HepG2 (cell line): ENCODE data around the gene TRERF1. TPM values are rescaled to one million over a fixed set of nuclear protein-coding genes. Genes with fewer than 3 reads are reported as not detected.
"Not testable (repeated sequence)": the region's sequence is repeated elsewhere in the genome, so short reads cannot be mapped to it uniquely, and the experiment has no call there.

Experiments used
- ATAC-seq: fragments of 200-7000 bp; cut with Tn5 transposase; 3 replicates; pipeline ENCODE4 v1.9.1; 2020; ENCODE audit warnings: mild to moderate bottlenecking, moderate library complexity
- BruUV-seq: library from RNA; stranded (reverse); fragments of 400-500 nt; replicated peaks from 2 replicates; lab custom pipeline; 2021; lab: Mats Ljungman, UMichigan
- CTCF ChIA-PET: fragments of 300-600 bp; formaldehyde crosslinking; extraction: SDS; loops from one replicate; lab custom pipeline; 2021; ENCODE audit warnings: low total read pairs, inconsistent platforms, low intra/inter-chr PET ratio; lab: Yijun Ruan, JAX
- POLR2A ChIA-PET: fragments of 350-600 bp; sonication (Branson Sonifier 250); formaldehyde crosslinking; loops from one replicate; lab custom pipeline; 2020; ENCODE audit warnings: antibody characterized with exemption, inconsistent platforms; lab: Yijun Ruan, JAX
- DNase-seq: peaks from one replicate; pipeline ENCODE4 v3.0.0-alpha.2; 2015; ENCODE audit warnings: low spot score
- FAIRE-seq: peaks from 3 replicates; lab custom pipeline; 2011; peaks lifted over from hg19 to GRCh38; lab: Jason Lieb, UNC
- H2AFZ ChIP-seq: one replicate; pipeline ENCODE4 v1.6.1; 2011; ENCODE audit warnings: low read length, inconsistent platforms
- H3K27ac ChIP-seq: fragments of 300-600 bp; 3 replicates; pipeline ENCODE4 v1.8.0; 2011; ENCODE audit warnings: mixed run types, mild to moderate bottlenecking, mixed read lengths, low read length, inconsistent platforms; ENCODE audit not compliant: insufficient read depth; ENCODE audit errors: extremely low read length
- H3K27me3 ChIP-seq, 2 experiments: fragments of 200-600 bp in 1 of 2; 2 replicates in 1 of 2; 3 replicates in 1 of 2; pipeline versions ENCODE4 v1.6.0 to v1.8.0; 2011; ENCODE audit warnings: low read length in 2 of 2, mild to moderate bottlenecking in 2 of 2, moderate library complexity in 2 of 2, inconsistent platforms in 1 of 2; ENCODE audit not compliant: insufficient read depth in 2 of 2, control insufficient read depth in 1 of 2
- H3K36me3 ChIP-seq, 2 experiments: fragments of 200-600 bp in 1 of 2; replicated peaks in 1 of 2; 2 replicates in 1 of 2; 3 replicates in 1 of 2; pipeline versions ENCODE4 v1.5.1 to v1.8.0; 2011; ENCODE audit warnings: low read length in 2 of 2, inconsistent platforms in 1 of 2; ENCODE audit not compliant: insufficient read depth in 2 of 2, control insufficient read depth in 1 of 2
- H3K4me1 ChIP-seq: 2 replicates; pipeline ENCODE4 v1.5.1; 2012; ENCODE audit warnings: low read length, inconsistent platforms; ENCODE audit not compliant: insufficient read depth
- H3K4me2 ChIP-seq: 2 replicates; pipeline ENCODE4 v1.6.0; 2011; ENCODE audit warnings: low read depth, low read length, inconsistent platforms
- H3K4me3 ChIP-seq, 3 experiments: fragments of 200-600 bp in 1 of 3; sonication (generic), shearing (Covaris generic) in 1 of 3; replicated peaks in 1 of 3; 2 replicates each; pipeline ENCODE4 v1.5.1; 2011 to 2016; ENCODE audit warnings: low read length in 3 of 3, inconsistent platforms in 2 of 3, low read depth in 2 of 3, mild to moderate bottlenecking in 2 of 3, control low read depth in 1 of 3, mixed read lengths in 1 of 3; ENCODE audit not compliant: insufficient read depth in 1 of 3
- H3K79me2 ChIP-seq: one replicate; pipeline ENCODE4 v1.6.1; 2011; ENCODE audit warnings: low read length, inconsistent platforms; ENCODE audit not compliant: insufficient read depth
- H3K9ac ChIP-seq: 2 replicates; pipeline ENCODE4 v1.6.0; 2011; ENCODE audit warnings: mild to moderate bottlenecking, low read depth, low read length, inconsistent platforms; ENCODE audit not compliant: insufficient read depth
- H3K9me3 ChIP-seq: 2 replicates; pipeline ENCODE4 v1.5.1; 2012; ENCODE audit warnings: mild to moderate bottlenecking, low read length
- H4K20me1 ChIP-seq: 2 replicates; pipeline ENCODE4 v1.6.0; 2011; ENCODE audit warnings: inconsistent platforms, mild to moderate bottlenecking, low read length, moderate library complexity; ENCODE audit not compliant: insufficient read depth
- GFI1 ChIP-seq: sonication (generic); formaldehyde crosslinking; IDR thresholded peaks from 2 replicates; pipeline ENCODE4 v1.5.0; 2020; ENCODE audit warnings: missing genetic modification reagents, mild to moderate bottlenecking, borderline replicate concordance
- GLMP ChIP-seq: sonication (generic); formaldehyde crosslinking; IDR thresholded peaks from 2 replicates; pipeline ENCODE4 v1.9.0; 2021; ENCODE audit warnings: missing genetic modification reagents, mild to moderate bottlenecking, borderline replicate concordance
- HOXA9 ChIP-seq: sonication (generic); formaldehyde crosslinking; IDR thresholded peaks from 2 replicates; pipeline ENCODE4 v1.8.1; 2022; ENCODE audit warnings: missing genetic modification reagents, mild to moderate bottlenecking, moderate library complexity, borderline replicate concordance
- ISL2 ChIP-seq: sonication (generic); formaldehyde crosslinking; IDR thresholded peaks from 2 replicates; pipeline ENCODE4 v1.5.0; 2020; ENCODE audit warnings: missing genetic modification reagents
- ISX ChIP-seq: sonication (generic); formaldehyde crosslinking; conservative IDR thresholded peaks from 2 replicates; pipeline ENCODE4 v1.5.0; 2020; ENCODE audit warnings: missing genetic modification reagents
- MXI1 ChIP-seq: IDR thresholded peaks from 3 replicates; pipeline ENCODE4 v1.6.1; 2012; ENCODE audit warnings: low read depth, low read length, inconsistent platforms, borderline replicate concordance
- ZNF343 ChIP-seq: sonication (generic); formaldehyde crosslinking; IDR thresholded peaks from 2 replicates; pipeline ENCODE4 v1.4.0; 2020; ENCODE audit warnings: mild to moderate bottlenecking, missing genetic modification reagents
- ZNF780A ChIP-seq: sonication (generic); formaldehyde crosslinking; IDR thresholded peaks from 2 replicates; pipeline ENCODE4 v1.8.0; 2022; ENCODE audit warnings: mild to moderate bottlenecking, missing genetic modification reagents, moderate library complexity
- ZSCAN21 ChIP-seq: sonication (generic); formaldehyde crosslinking; IDR thresholded peaks from 2 replicates; pipeline ENCODE4 v1.8.0; 2022; ENCODE audit warnings: mild to moderate bottlenecking, missing genetic modification reagents, moderate library complexity, borderline replicate concordance
- WGBS: methylation state at CpG from one replicate; pipeline ENCODE4 v1.1.6; 2017; ENCODE audit warnings: low lambda C conversion rate; 5-methylcytosine and 5-hydroxymethylcytosine counted together
- in situ Hi-C: cut with HindIII; loops from 2 replicates; pipeline ENCODE4 v1.10.0; 2017; ENCODE audit warnings: low pct_unique_long_range_greater_than_20kb; ENCODE audit not compliant: extremely low pct_ligation_motif_present
- intact Hi-C: fragments of 100-400 bp; cut with micrococcal nuclease; formaldehyde crosslinking; loops from one replicate; pipeline ENCODE4 v1.10.0; 2022; ENCODE audit not compliant: unreplicated experiment
- polyA plus RNA-seq, 8 experiments: library from polyadenylated mRNA; depleted of rRNA in 3 of 8; stranded (reverse) in 7 of 8; unstranded in 1 of 8; fragments of >200 nt; fragmentation: Illumina TruSeq in 4 of 8; extraction: Trizol in 4 of 8; gene quantifications; 2 replicates each; pipeline versions ENCODE4 v1.2.1 to v1.2.3, GENCODE V29; 2011 to 2016; ENCODE audit warnings: low read depth in 4 of 8, missing spikeins in 1 of 8, mixed read lengths in 1 of 8; ENCODE audit not compliant: insufficient read depth in 1 of 8
- total RNA-seq, 5 experiments: library from RNA; depleted of rRNA; stranded (reverse); fragments of >200 nt; fragmentation: Illumina TruSeq; extraction: Trizol; gene quantifications; 2 replicates each; pipeline ENCODE4 v1.2.3, GENCODE V29; 2016; ENCODE audit warnings: low read depth in 1 of 5
- TF ChIP-seq, protein P1 (sequence below): sonication (generic); formaldehyde crosslinking; IDR thresholded peaks from 2 replicates; pipeline ENCODE4 v1.5.0; 2020; ENCODE audit warnings: mild to moderate bottlenecking, missing genetic modification reagents
- TF ChIP-seq, protein P2 (sequence below): sonication (generic); formaldehyde crosslinking; IDR thresholded peaks from 2 replicates; pipeline ENCODE4 v1.5.0; 2020; ENCODE audit warnings: missing genetic modification reagents

The TRERF1 gene
- total and polyA plus RNA-seq, 2 of the 13 experiments (the other 11 are each of a cell fraction or from before 2014, with no cell fraction given) = 0.02 TPM; not detected in 1

DNA sequence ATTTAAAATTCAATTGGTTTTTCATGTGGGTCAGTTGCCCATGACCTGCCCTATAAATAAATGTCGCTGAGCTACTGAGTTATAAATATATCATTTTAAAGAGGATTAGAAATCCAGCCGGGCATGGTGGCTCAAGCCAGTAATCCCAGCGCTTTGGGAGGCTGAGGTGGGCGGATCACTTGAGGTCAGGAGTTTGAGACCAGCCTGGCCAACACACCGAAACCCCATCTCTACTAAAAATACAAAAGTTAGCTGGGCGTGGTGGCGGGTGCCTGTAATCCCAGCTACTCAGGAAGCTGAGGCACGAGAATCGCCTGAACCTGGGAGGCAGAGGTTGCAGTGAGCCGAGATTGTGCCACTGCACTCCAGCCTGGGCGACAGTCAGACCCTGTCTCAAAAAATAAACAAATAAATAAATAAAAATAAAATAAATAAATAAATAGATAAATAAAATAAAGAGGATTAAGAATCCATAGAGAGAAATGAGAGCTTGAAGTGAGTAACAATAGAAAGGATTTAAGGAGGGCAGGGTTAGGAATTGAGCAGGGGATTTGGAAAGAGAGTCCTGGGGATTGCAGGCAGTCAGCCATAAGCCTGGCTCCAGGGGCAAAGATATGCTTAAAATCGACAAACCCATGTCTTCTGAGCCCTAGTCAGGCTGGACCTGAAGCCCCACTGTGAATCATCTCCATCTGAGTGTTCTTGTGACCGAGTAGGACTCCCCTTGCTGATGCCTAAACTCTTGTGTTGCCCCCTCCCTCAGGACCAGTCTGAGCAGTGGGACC, 249.4 kb downstream of the TRERF1 start:
- H3K79me2 ChIP-seq, H4K20me1 ChIP-seq, H2AFZ ChIP-seq, DNase-seq, H3K27me3 ChIP-seq, FAIRE-seq, BruUV-seq, intact Hi-C loops, H3K9me3 ChIP-seq, H3K4me2 ChIP-seq, CTCF ChIA-PET, ATAC-seq, H3K27ac ChIP-seq, H3K36me3 ChIP-seq, H3K9ac ChIP-seq, H3K4me3 ChIP-seq: not testable (repeated sequence)
- H3K4me1 ChIP-seq = peaks cover 86% of the 10 kb centered on the region
- POLR2A ChIA-PET = interaction anchor here (0.7 kb wide), 1 partner anchor 379 kb away, joined by 3 read pairs; no protein-coding TSS in a partner anchor
- in situ Hi-C loops = loop anchor here (25.0 kb wide), 1 partner anchor 415 kb away; the partner anchor contains the start of genes FRS3, PRICKLE4 and TOMM6
- 96% methylated on average over 13 of the region's 13 CpGs for WGBS

GRCh38 chr6:42201382-42201781, 250.3 kb downstream of the TRERF1 start:
- H3K4me3 ChIP-seq = no peak overlapping the region
- H3K9ac ChIP-seq = no peak overlapping the region
- no peak overlapping the region for H2AFZ ChIP-seq
- H3K9me3 ChIP-seq = no peaks in the 10 kb centered on the region
- H4K20me1 ChIP-seq = no peaks in the 10 kb centered on the region
- H3K36me3 ChIP-seq = no peaks in the 10 kb centered on the region
- in situ Hi-C loops (loop anchor here (25.0 kb wide), 1 partner anchor 414 kb away; the partner anchor contains the start of genes FRS3, PRICKLE4 and TOMM6), intact Hi-C loops (no loop called here)
- no peaks in the 10 kb centered on the region for H3K79me2 ChIP-seq
- no peak overlapping the region for H3K4me2 ChIP-seq
- CTCF ChIA-PET = no interaction called here
- FAIRE-seq = no peak
- WGBS = 58% methylated on average over 3 of the region's 3 CpGs
- H3K27ac ChIP-seq = no peak overlapping the region
- no peak for DNase-seq
- no peak for ATAC-seq
- BruUV-seq = no TSS peak
- H3K4me1 ChIP-seq = peaks cover 90% of the 10 kb centered on the region
- H3K27me3 ChIP-seq = no peaks in the 10 kb centered on the region
- POLR2A ChIA-PET = interaction anchor here (1.2 kb wide), 1 partner anchor 13 kb away, joined by 4 read pairs; no protein-coding TSS in a partner anchor
- TF ChIP-seq, protein P1, sequence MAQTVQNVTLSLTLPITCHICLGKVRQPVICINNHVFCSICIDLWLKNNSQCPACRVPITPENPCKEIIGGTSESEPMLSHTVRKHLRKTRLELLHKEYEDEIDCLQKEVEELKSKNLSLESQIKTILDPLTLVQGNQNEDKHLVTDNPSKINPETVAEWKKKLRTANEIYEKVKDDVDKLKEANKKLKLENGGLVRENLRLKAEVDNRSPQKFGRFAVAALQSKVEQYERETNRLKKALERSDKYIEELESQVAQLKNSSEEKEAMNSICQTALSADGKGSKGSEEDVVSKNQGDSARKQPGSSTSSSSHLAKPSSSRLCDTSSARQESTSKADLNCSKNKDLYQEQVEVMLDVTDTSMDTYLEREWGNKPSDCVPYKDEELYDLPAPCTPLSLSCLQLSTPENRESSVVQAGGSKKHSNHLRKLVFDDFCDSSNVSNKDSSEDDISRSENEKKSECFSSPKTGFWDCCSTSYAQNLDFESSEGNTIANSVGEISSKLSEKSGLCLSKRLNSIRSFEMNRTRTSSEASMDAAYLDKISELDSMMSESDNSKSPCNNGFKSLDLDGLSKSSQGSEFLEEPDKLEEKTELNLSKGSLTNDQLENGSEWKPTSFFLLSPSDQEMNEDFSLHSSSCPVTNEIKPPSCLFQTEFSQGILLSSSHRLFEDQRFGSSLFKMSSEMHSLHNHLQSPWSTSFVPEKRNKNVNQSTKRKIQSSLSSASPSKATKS = no peak
- TF ChIP-seq GFI1 (CRISPR knock-in tag) (no peak), ISX (CRISPR knock-in tag) (no peak), ZNF343 (CRISPR knock-in tag) (no peak), ZSCAN21 (no peak), ISL2 (CRISPR knock-in tag) (no peak), GLMP (CRISPR knock-in tag) (no peak), HOXA9 (no peak), ZNF780A (CRISPR knock-in tag) (no peak), MXI1 (no peak)
- TF ChIP-seq, protein P2, sequence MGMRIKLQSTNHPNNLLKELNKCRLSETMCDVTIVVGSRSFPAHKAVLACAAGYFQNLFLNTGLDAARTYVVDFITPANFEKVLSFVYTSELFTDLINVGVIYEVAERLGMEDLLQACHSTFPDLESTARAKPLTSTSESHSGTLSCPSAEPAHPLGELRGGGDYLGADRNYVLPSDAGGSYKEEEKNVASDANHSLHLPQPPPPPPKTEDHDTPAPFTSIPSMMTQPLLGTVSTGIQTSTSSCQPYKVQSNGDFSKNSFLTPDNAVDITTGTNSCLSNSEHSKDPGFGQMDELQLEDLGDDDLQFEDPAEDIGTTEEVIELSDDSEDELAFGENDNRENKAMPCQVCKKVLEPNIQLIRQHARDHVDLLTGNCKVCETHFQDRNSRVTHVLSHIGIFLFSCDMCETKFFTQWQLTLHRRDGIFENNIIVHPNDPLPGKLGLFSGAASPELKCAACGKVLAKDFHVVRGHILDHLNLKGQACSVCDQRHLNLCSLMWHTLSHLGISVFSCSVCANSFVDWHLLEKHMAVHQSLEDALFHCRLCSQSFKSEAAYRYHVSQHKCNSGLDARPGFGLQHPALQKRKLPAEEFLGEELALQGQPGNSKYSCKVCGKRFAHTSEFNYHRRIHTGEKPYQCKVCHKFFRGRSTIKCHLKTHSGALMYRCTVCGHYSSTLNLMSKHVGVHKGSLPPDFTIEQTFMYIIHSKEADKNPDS = no peak
